ENCODE data around the gene MAD1L1.
A peak's percentile ranks its signal among the peaks of the same experiment; 100 is the strongest.

MAD1L1 gene

GRCh38 chr7:2151801-2152612, 80.7 kb downstream of the MAD1L1 start:
- DNase-seq, result no peak

DNA sequence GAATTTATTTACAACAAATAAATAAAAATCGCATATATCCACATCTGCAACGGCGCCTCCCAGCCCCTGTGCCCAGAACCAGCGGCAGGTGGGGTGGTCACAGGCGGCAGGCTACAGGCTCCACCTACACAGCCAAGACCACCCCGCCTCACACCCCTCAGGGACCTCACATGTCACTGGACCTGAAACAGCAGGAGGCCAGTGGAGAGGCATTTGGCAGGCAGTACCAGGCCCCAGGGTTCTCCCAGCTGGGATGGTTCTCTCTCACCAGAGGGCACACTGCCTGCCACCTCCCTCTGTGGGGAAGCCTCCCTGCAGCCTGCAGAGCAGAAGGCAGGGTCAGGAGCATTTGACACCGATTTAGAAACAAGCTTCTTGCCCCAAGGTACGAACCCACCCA, 81.5 kb downstream of the MAD1L1 start:
- DNase-seq, result no peak

DNA sequence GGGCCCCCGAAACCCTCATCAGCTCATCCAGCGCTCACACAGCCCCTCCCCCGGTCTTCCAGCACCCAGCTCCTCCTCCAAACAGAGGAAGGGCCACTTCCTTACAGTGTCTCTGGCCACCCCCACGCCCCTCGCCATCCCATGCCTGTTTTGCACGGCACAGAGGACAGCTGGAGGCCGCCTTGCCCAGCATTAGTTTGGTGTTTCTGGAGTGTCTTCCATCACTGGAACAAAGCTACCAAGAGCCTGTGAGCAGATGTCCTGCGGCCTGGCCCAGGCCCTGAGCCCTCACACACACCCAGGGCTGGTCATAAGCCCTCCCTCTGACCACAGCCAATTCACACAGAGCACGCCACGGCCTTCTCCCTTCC, 82.3 kb downstream of the MAD1L1 start:
- no peak for DNase-seq

GRCh38 chr7:2149672-2150444, 82.9 kb downstream of the MAD1L1 start:
- DNase-seq, result no peak

DNA sequence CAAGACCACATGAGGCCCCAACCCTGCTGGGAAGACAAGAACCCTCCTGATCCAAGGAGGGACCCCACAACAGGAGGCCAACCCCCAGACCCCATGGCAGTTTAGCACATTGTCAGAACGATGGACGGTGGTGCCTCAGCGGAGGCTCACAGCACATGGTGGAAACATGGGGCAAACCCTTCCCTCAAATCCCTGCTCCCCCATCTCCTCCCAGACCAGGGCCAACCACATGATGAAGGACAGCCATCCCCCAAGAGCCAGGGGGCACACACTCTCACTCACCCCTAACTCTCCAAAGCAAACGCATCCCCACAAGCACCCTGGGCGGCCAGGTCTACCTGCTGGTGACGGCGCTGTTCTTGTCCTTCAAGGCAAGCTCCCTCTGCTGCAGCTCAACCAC, 83.9 kb downstream of the MAD1L1 start:
- no peak for DNase-seq

GRCh38 chr7:2148189-2148588, 84.6 kb downstream of the MAD1L1 start:
- no peak for DNase-seq

- DNase-seq, result no peak
These were observed 85.9 kb downstream of the MAD1L1 start for GRCh38 chr7:2146676-2147472.

DNA sequence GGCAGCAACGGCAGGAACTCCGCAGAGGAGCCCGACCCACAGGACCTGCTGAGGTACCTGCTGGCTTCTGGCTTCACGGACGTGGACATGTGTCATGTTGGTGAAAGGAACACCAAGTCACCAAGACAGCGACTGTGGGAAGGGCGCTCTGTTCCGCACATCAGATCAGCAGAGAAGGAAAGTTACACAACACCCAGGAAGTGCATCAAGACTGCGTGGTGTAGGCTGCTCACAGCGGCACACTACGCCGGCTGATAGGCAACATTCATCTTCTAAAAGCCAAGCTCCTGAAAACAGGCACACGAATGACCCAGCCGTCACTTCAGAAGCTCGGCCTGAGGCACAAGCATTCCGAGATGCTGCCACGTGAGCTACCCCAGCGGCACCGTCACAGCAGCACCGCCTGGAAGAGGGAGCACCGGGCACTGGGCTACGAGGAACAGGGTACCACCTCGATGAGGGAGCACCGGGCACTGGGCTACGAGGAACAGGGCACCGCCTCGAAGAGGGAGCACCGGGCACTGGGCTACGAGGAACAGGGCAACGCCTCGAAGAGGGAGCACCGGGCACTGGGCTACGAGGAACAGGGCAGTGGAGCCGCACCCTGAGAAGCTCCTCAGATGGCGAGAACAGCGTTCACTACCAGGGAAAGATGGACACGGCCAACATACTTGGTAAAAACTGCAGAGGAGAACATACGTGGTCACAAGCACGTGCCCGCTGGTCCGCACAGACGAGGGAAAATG, 86.7 kb downstream of the MAD1L1 start:
- DNase-seq, result no peak

DNA sequence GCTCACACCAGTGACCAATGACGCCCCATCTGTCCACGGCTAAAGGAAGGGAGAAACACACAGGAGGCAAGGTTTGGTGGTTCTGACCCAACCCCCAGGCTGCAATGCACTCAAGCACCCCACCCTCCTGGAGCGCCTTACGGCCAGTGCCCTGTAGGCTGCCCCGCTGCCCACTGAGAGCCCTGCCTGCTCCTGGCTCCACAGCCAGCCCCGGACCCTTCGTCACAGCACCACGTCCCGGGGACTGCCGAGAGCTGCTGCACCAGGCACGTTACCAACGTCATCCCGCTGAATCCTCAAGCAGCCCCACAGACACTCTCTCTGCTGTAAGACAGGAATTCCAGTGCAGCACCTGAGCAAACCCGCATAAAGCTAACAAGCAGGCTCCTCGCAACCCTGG, 87.8 kb downstream of the MAD1L1 start:
- DNase-seq, result no peak

DNA sequence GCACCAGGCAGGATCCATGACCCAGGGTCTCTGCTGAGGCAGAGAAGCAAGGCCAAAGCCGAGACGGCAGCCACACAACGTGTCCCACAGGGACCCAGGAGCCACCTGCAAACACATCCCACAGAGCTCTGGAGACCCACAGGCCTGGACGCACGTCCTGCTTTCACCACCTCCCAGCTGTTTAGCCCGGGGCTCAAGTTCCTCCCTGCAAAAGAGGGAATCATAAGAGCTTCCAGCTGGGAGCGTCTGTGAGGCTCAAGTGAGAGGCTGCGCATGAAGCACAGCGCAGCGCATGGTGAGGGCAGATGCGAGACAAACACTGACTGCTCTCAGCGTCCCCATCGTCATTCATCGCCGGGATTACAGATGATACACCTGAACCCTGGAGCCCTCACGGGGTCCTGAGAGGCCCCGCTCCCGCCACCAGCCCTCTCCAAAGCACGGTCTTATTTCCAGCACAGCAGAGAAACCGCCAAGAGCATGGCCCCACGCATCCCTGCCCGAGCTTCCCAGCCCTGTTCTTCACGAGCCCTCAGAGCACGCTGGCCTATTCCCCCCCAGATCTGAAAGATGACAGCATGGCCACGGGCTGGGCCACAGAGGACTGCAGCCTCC, 88.7 kb downstream of the MAD1L1 start:
- no peak for DNase-seq

- DNase-seq, result peak; percentile 52
These were observed 89.3 kb downstream of the MAD1L1 start for GRCh38 chr7:2143450-2143849.

- no peak for DNase-seq
These were observed 90.4 kb downstream of the MAD1L1 start for GRCh38 chr7:2142386-2142785.

DNA sequence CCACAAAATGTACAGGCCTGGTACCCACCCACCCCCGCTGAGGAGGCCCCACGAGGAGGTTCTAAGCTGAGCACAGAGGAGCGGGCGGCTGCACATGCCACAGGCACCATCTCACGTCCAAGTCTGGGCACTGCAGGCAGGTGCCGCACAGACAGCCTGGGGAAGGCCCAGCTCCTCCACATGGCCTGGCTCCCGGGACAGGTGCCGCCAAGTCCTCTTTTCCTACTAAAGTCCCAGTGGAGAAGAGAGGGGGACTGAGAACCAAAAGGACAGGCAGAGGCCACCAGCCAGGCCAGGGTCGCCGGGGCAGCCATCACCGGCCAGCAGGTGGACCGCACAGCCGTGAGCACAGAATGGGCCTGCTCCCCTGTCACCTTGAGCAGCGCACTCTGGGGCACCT, 91.1 kb downstream of the MAD1L1 start:
- no peak for DNase-seq

GRCh38 chr7:2141021-2141410, 91.7 kb downstream of the MAD1L1 start:
- no peak for DNase-seq

DNA sequence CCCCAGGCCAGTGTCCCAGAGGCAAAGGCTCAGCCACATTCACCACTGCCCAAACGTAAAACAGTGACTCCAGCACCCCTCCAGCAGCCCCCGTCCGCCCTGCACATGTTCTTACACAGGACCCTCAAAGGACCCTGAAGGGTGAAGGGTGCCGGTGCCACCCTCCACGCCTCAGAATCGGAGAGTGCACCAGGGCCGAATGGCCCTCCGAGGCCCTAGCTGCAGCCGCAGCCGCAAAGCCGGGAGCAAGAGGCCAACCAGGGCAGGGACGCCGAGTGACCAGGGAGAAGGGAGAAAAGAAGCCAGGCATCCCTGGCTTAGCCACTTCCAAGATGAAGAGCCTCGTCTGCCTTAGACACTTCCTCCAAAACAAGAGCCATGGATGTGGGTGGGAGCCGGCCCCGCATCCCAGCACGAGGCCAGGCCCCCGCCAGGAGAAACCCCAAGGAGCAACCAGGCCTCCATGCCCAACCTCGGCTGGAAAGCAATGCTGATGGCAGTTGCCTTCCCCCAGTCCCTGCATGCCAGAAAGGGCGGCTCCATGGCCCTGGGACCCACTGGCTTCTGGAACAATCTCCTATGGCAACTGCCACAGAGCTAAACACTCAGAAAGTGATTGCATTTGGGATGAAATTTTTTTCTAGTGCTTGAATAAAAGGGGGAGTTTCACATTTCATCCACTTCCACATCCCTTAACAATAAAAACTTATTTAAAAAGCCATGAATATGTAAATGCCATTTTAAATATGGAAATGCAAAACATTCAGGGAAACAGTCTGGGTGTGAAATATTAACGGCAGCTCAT, 92.3 kb downstream of the MAD1L1 start:
- no peak for DNase-seq

GRCh38 chr7:2139004-2139699, 93.6 kb downstream of the MAD1L1 start:
- DNase-seq, result no peak

- no peak for DNase-seq
These were observed 94.5 kb downstream of the MAD1L1 start for GRCh38 chr7:2138146-2138765.

- no peak for DNase-seq
These were observed 98.0 kb downstream of the MAD1L1 start for GRCh38 chr7:2134740-2135139.

DNA sequence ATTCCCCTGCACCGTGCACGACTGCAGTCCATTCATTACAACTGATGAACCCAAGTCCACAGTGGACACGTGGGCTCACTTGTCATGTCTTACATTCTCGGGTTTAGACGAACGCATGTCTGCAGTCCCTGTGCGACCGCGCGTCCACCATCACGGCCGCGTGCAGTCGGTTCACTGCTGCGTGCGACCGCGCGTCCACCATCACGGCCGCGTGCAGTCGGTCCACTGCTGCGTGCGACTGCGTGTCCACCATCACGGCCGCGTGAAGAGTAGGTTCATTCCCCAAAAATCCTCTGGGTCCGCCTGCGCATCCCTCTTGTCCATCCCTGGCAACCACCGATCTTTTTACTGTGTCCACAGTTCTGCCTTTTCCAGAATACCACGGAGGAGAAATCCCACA, 100.5 kb downstream of the MAD1L1 start:
- DNase-seq, result no peak

GRCh38 chr7:2131800-2132199, 100.9 kb downstream of the MAD1L1 start:
- no peak for DNase-seq
